ENCODE data around the gene GUK1.

GUK1 gene

DNA sequence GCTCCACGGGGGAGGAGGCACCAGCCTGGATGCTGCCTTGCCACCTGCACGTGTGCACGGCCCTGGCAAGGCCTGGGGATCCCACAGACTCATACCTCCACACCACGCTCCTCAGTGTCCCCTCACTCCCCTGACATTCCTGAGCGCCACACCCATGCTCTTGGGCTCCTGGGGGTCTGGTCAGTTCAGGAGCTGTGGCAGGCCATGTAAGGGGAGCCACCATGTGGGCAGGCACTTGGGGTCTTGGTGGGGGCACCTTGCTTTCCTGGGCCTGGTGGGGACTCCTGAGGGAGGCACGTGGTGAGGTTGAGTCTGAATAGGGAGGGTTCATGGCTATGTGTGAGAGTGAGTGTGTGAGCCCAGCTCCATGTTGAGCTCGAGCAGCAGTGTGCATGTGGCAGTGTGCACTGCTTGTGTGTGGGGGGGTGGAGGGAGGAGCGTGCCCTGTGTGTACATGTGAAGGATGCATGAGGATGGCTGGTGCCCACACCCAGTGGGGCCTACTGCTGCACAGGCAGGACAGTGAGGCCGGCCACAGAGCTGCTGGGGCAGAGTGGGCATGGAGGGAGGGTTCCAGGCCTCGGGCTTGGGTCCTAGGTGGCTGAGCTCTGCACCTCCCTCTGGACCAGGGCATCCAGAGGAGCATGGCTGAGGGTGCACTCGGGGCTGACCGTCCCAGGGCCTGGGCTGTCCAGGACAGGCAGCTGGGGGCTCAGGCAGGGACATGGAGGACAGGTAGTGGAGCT is 11.3 kb downstream of the GUK1 start:
- DNase-seq = no peak

DNA sequence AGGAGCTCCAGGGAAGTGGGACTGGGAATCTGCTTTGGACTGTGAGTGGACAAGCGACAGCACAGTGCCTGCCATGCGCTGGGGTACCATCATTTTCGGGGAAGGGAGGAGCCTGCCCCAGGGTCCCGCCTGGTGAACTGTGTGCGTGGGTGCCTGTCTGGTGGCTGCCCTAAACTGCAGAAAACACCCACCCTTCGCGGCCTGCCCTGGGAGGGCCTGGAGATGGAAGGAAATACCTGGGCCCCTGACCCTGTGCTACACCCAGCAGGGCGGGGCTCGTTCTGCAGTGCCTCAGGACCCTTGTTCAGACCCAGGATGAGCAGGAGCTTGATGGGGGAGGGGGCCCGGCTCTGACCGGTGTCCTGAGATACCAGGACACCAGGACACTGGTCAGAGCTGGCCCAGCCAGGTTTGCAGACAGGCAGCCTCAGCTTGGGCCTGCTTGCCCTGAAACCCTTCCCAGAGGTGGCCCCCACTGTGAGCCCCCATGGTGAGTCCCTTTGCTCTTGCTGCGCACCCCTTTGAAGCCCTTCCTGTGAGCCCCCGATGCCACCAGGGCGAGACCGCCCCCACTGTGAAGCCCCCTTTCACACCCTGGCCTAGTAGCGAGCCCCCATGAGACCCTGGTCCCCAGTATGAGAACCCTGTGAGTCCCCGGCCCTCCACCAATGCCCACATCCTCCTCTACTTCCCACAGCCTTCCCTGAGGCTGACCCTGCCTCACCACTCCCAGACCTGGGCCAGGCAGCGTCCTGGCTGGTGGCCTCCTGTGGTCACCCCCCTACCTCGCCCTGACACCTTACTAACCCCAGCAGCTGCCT is 12.2 kb downstream of the GUK1 start:
- no peak for DNase-seq

DNA sequence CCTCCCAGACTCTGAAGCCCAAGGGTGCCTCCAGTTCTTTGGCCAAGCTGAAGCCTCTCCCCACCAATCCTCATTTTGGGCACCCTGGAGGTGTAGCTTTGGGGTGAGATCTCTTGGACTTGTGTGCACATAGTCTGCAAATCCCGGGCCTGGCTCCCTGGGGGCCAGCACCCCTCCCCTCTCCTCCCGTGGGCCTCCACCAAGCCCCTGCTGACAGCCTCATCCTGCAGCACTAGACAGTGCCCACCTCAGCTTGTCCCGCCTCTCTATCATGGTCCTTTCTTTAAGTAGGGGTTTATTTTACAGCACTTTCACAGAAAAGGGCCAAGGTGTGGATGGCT is 12.8 kb downstream of the GUK1 start:
- DNase-seq = no peak

DNA sequence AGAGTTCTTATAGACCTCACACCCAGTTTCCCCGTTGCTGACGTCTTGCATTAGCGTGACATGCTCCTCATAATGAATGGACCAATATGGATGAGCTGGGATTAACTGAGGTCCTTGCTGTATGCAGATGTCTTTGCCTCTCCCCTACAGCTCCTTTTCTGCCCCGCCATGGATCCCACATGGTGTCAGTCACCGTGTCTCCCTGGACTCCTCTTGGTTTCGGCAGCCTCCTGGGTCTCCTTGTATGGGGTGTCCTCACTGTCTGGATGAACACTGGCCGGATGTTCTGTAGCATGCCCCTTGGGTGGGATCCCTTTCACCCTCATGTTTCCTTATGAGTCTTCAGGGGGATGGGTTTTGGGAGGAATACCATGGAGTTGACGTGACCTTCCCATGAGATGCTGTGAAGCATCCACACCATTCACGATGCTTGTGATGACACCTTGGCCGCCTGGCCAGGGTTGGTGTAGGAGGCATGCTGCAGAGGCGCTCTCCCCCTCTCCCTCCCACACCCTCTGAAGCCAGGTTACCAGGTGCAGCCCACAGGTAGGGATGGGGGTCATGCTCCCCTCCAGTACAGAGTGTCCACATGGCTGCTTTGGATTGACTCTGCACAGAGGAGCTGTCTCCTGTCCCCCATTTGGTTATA is 14.1 kb downstream of the GUK1 start:
- no peak for DNase-seq

DNA sequence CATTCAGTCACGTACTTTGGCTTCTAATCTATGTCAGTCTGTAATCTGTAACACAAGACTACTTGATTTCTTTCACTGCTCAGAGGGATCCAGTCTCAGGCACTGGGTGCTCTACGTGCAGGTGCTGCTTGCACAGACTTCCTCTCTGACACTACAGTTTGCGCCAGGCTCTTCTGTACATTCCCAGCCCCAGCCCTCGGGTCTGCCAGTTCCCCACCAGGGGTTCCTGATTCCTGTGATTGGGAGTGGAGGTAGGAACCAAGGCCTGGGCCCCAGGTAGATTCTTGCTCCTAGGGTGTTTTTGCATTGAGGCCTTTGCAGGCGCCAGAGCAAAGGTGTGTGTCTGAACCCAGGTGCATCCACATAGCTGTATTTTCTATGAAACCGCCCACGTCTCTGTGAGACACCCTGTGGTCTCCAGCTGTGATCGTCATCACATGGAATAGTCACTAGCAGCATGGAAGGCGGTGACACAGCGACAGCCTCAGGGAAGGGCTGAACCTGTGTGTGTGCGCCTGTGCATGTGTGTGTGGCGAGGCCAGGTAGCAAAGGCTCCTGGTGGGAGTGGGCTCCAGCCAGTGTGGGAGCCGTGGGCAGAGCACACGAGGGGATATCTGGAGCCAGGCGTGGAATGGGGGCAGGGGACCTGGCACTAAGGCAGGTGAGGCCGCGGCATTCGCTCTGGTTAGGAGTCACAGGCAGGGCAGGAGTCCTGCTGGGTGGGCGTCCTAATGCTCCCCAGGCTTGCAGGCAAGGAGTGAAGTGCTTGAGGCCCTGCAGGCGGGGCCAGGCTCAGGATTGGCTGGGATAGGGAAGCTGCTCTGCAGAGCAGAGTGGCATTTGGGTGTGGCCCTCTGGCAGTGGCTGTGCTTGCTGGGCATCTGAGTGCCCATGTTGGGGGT is 14.8 kb downstream of the GUK1 start:
- no peak for DNase-seq

DNA sequence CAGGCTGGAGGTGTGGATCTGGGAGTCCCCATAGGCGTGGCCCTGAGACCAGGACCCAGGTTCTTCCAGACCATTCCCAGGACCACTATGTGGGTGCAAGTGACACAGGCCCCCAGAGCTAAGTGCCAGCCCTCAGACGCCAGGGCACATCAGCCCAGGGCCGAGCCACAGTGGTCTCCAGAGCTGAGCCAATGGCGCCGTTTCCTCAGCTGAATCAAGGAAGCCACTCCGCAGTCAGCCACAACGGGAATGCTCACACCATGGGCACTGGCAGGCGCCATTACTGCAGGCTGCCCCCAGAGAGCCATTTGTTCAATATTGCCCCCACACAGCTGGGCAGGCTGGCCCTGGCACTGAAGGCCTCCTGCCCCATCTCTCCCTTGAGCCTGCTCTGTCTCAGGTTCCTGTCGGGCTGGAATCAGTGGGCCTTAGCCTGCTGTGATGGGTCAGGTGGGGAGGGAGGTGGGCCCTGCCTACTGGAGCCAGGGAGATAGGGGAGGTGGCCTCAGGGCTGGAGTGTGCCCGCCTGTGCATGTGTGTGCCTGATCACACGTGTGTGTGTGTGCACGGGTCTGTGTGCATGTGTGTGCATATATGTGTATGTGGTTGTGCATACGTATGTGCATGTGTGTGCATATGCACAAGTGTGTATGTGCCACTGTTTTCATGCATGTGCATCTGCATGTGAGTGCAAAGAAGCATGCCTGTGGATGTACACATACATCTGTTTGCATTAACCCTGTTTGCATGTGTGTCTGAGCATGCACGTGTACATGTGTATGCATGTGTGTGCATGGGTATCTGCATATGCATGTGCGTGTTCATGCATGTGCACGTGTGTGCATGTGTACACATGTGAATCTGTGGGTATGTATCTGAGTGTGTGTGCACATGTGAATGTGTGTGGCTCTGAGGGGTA is 15.8 kb downstream of the GUK1 start:
- DNase-seq = no peak

DNA sequence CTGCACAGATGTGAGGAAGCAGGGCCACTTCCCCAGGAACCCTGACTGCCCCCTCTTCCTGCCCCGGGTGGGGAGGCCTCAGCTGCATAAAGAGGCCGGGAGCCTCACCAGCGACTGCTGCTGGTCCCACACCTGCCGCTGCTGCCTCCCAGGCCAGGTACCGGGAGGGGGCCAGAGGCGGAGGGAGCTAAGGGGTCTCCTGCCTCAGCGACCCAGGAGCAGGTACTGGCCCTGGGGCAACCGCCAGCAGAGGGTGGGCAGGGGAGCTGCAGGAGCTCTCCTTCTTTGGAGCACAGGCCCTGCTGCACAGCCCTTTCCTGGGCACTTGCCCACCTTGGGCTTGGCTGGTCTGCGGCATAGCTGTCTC is 16.4 kb downstream of the GUK1 start:
- no peak for DNase-seq

DNA sequence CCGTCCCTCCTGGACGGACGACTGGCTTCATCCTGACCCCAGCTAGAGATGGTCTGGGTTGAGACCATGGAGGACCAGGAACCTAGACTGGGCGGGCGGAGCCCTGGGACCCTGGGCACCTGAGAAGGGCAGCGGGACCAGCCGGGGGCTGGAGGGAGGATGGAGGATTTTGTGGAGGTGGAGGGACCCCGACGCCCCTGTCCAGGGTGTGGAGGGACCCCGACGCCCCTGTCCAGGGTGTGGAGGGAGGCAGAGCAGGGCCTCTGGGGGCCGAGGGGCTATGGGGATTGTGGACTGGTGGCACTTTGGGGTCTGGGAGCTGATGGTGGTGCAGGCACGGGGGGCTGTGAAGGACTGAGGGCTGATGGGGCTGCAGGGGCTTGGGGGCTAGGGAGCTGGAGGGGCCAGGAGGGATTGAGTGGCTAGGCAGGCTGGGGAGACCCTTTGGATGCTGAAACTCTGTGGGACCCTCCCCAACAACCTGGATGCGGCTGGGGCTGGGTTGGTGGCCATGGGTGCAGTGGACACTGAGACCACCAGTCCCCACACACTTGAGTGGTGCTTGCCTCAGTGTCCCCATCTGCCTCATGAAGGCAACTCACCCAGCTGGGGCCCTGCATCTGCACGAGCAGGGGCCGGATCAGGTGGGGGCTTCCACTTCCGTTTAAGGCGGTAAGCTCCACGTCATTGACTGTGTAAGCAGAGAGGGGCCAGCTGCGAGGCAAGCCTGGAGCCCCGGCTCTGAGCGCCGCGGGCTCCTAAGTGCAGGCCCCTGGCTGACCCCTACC is 17.1 kb downstream of the GUK1 start:
- DNase-seq = no peak

DNA sequence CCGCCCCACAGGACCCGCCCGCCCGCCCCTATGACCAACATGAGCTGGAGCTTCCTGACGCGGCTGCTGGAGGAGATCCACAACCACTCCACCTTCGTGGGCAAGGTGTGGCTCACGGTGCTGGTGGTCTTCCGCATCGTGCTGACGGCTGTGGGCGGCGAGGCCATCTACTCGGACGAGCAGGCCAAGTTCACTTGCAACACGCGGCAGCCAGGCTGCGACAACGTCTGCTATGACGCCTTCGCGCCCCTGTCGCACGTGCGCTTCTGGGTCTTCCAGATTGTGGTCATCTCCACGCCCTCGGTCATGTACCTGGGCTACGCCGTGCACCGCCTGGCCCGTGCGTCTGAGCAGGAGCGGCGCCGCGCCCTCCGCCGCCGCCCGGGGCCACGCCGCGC is 17.6 kb downstream of the GUK1 start:
- no peak for DNase-seq

DNA sequence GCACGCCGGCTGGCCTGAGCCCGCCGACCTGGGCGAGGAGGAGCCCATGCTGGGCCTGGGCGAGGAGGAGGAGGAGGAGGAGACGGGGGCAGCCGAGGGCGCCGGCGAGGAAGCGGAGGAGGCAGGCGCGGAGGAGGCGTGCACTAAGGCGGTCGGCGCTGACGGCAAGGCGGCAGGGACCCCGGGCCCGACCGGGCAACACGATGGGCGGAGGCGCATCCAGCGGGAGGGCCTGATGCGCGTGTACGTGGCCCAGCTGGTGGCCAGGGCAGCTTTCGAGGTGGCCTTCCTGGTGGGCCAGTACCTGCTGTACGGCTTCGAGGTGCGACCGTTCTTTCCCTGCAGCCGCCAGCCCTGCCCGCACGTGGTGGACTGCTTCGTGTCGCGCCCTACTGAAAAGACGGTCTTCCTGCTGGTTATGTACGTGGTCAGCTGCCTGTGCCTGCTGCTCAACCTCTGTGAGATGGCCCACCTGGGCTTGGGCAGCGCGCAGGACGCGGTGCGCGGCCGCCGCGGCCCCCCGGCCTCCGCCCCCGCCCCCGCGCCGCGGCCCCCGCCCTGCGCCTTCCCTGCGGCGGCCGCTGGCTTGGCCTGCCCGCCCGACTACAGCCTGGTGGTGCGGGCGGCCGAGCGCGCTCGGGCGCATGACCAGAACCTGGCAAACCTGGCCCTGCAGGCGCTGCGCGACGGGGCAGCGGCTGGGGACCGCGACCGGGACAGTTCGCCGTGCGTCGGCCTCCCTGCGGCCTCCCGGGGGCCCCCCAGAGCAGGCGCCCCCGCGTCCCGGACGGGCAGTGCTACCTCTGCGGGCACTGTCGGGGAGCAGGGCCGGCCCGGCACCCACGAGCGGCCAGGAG is 18.3 kb downstream of the GUK1 start:
- no peak for DNase-seq

DNA sequence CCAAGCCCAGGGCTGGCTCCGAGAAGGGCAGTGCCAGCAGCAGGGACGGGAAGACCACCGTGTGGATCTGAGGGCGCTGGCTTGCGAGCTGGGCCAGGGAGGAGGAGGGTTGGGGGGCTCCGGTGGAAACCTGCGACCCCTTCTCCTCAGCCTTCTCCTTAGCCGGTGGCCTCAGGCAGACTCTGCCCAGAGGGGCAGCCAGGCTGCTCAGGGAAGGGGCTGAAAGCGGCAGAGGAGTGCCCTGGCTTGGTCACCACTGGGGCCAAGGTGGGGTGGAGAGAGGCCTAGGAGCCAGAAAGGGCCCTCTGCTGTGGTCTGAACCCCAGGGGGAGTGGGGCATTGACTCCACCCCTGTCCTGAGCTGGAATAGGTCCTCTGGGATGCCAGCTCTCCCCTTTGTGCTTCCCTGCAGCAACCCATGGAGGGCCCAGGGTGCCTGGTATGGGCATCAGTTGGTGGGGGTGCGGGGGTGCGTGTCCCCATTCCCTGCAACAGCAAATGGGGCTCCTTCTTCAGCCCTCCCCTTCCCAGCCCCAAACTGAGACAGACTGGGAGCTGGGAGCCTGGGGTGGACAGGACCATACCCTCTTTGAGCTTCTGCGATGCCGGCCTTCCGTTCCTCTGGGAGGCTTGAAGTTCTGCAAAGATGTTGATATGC is 19.1 kb downstream of the GUK1 start:
- no peak for DNase-seq

DNA sequence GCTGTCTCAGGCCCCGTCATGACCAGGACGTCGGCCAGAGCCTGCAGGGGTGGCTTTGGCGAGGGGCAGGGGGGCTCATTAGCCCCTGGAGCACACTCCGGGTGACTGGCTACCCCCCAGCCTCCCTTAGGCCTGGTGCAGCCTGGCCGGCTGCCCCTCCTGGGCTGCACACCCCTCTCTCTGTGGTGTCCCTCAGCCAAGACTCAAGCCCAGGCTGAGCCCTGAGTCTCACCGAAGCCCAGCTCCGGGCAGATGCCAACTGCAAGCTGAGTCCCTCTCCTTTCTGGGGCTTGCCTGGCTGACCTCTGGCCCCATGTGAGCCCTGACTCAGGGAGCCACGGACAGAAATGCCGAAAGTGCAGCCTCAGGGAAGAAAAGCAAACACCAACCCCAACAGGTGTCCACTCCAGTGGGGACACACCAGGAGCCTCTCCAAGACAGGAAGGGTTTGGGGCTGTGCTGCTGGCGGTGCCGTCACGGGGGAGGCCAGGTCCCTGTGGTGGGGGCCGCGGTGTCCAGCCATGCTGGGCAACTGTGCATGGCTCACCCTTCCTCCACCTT is 20.2 kb downstream of the GUK1 start:
- DNase-seq = no peak

DNA sequence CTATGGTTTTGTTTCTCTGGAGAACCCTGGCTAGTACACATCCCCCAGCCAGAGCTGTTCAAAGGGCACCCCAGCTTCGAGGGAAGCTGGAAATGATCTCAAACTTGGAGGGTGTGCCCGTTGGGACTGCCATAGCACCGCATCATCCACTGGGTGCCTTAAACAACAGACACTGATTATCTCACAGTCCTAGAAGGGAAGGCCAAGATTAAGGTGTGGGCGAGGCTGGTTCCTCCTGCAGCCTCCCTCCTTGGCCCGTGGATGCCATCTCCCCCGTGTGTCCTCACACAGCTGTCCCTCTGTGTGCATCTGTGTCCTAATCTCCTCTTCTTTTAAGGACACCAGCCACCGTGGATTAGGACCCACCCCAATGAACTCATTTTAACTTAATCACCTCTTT is 21.3 kb downstream of the GUK1 start:
- DNase-seq = no peak

DNA sequence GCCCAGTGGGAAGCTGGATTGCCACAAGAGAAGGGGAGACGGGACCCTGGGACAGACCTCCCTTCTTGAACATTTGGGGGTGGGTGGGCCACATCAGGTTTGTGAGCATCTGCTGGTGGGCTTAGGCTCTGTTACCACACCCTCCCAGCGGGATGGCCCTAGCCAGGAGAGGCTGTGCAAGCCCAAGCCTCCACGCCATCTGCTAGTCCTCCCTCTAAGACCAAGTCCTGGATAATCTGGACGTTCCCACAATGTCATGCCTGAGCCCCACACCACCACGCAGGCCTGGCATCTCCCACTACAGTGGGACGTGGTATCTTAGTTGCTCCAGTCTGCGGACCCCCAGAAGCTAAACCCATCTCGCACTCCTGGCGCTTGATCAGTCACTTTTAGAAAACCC is 21.8 kb downstream of the GUK1 start:
- no peak for DNase-seq

DNA sequence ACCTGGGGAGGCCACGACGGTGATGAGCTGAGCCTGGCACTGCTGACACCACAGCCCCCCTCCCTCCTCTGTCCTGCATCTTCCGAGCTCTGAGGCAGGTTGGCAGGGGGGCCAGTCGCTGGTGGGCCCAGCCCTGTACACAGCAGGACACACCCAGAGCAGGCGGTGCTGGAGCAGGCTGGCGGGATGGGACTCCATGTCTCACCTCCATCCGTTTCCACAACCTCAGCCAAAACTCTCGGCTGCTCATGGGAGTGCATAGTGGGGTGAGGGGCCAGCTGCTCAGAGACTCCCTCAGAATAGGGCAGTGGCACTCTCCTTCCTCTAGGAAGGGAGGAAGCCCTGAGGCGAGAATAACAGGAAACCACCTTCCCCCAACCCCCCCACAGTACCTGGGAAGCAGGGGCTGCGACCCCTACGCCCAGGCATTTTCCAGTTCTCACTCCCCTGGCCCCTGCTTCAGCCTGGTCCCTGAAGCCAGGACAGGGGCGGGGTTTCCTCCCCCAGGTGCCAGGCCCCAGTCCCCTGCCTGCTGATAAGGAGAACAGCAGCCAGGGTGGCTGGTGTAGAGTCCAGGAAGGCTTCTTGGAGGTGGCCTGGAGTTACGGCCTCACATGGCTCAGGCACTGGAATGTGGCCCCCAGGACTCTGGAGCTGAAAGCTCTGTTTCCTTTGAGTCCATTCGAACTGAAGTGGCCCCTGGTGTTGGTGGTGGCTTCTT is 22.4 kb downstream of the GUK1 start:
- DNase-seq = no peak

DNA sequence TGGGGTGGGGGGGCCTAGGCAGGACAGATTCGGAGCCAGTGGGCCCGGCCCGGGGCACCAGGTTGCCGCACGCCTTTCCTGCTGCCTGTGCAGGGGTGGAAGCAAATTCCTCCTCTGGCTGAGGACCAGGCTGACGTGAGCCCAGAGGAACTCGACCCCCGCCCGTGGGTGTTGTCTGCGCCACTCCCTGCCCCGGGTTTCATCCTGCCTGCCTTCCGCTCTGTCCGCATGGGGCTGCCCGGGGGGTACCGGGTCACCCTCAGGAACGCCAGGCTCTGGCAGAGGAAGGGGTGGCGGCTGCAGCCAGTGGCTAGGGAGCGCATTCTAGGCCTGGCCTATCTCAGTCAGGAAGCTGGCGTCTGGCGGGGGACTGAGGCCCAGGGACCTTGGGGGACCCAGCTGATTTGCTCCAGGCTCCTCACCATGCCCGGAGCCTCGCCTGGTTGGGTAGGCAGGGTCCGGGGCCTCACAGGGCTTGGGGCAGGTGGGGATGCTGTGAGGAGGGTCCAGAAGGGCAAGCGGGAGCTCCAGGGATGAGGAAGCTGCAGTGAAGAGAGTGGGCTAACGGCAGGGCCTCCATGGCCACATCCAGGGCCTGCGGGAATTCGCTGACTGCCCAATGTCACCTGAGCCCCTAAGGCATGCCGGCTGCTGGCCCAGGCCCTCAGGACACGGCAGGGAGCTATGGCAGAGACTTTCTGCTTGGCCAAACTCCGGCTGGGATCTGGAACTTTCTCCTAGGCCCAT is 23.1 kb downstream of the GUK1 start:
- no peak for DNase-seq

DNA sequence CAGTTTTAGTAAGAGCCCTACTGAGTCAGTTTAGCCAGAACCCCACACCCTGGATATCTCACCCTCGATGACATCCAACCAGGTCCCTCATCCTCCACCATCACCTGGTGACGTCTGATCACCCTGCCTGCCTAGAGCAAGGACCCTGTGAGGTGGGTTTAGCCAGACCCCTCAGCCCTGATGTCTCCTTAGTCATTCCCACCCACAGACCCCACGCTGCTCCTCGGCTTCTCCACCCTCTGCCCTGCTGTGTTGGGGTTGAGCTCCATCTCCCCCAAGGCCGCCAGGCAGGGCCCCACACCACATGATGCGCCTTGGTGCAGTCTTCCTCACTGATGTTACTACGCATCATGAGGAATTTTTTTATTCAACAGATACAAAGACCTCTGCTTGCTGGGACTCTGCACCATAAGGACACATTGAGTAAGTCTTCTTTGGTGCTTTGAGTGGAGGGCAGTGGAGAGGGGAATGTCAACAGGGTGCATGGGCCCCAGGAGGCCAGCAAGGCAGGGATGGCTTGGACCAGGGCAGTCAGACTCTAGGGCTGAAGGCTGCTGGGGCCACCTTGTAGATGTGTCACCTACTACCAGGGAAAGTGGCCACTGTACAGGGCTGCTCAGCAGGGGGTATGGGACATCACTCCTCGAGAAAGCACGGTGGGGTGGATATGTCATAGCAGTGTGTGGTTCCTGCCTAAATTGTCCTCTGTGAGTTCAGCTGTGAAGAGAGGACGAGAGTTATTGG is 23.9 kb downstream of the GUK1 start:
- DNase-seq = no peak

Data from DMS79 treated with DMSO at 0.1 percent for 48 hours (cell line).